MM.1S (cell line): ENCODE measurements around the gene GJA8.

Source experiments
- DNase-seq: peaks from one replicate; pipeline ENCODE4 v3.0.0-alpha.2; 2015
- H2AFZ ChIP-seq: fragments of 300-600 bp; sonication (generic); 2 replicates; pipeline ENCODE4 v1.6.0; 2016; ENCODE audit warnings: antibody characterized with exemption, low read length
- H3F3A ChIP-seq: fragments of 300-600 bp; sonication (generic); 2 replicates; pipeline ENCODE4 v1.6.1; 2016; ENCODE audit warnings: mild to moderate bottlenecking, antibody characterized with exemption, low read length, moderate library complexity, mixed read lengths; ENCODE audit not compliant: insufficient read depth
- H3K27ac ChIP-seq: fragments of 300-600 bp; sonication (generic); 2 replicates; pipeline ENCODE4 v1.5.1; 2016; ENCODE audit warnings: mild to moderate bottlenecking, low read length
- H3K27me3 ChIP-seq: fragments of 300-600 bp; sonication (generic); replicated peaks from 2 replicates; pipeline ENCODE4 v1.6.0; 2016; ENCODE audit warnings: low read length; ENCODE audit not compliant: insufficient read depth
- H3K36me3 ChIP-seq: fragments of 300-600 bp; sonication (generic); replicated peaks from 2 replicates; pipeline ENCODE4 v1.6.1; 2016; ENCODE audit warnings: mild to moderate bottlenecking, low read length, mixed read lengths; ENCODE audit not compliant: insufficient read depth
- H3K4me1 ChIP-seq: fragments of 300-600 bp; sonication (generic); 2 replicates; pipeline ENCODE4 v1.6.1; 2016; ENCODE audit warnings: low read length, mixed read lengths
- H3K4me2 ChIP-seq: fragments of 300-600 bp; sonication (generic); 2 replicates; pipeline ENCODE4 v1.6.0; 2016; ENCODE audit warnings: low read depth, low read length
- H3K4me3 ChIP-seq: fragments of 300-600 bp; sonication (generic); 2 replicates; pipeline ENCODE4 v1.5.1; 2016; ENCODE audit warnings: low read length, mixed read lengths
- H3K79me2 ChIP-seq: fragments of 300-600 bp; sonication (generic); 2 replicates; pipeline ENCODE4 v1.6.1; 2016; ENCODE audit warnings: mixed run types, low read length, mixed read lengths
- H3K9ac ChIP-seq: fragments of 300-600 bp; sonication (generic); 2 replicates; pipeline ENCODE4 v1.6.1; 2016; ENCODE audit warnings: low read length, mixed read lengths
- H3K9me2 ChIP-seq: fragments of 300-600 bp; sonication (generic); replicated peaks from 2 replicates; pipeline ENCODE4 v1.6.1; 2016; ENCODE audit warnings: mild to moderate bottlenecking, low read length, mixed read lengths; ENCODE audit not compliant: insufficient read depth
- H3K9me3 ChIP-seq: fragments of 300-600 bp; sonication (generic); replicated peaks from 2 replicates; pipeline ENCODE4 v1.6.1; 2016; ENCODE audit warnings: mild to moderate bottlenecking, low read length, mixed read lengths; ENCODE audit not compliant: insufficient read depth
- H4K20me1 ChIP-seq: fragments of 300-600 bp; sonication (generic); 2 replicates; pipeline ENCODE4 v1.6.1; 2016; ENCODE audit warnings: mild to moderate bottlenecking, low read length, moderate library complexity, mixed read lengths; ENCODE audit not compliant: insufficient read depth
- CTCF ChIP-seq: fragments of 300-600 bp; sonication (generic); IDR thresholded peaks from 2 replicates; pipeline ENCODE4 v1.5.1; 2016; ENCODE audit warnings: antibody characterized with exemption, low read length, mixed read lengths
- EZH2 ChIP-seq: fragments of 300-600 bp; sonication (generic); optimal IDR thresholded peaks from 2 replicates; pipeline ENCODE3; 2017; ENCODE audit warnings: low read depth, mild to moderate bottlenecking, antibody characterized with exemption, low read length, mixed read lengths
- EZH2phosphoT487 ChIP-seq: fragments of 300-600 bp; sonication (generic); IDR thresholded peaks from 2 replicates; pipeline ENCODE4 v1.6.1; 2018; ENCODE audit warnings: antibody characterized with exemption, low read length

The GJA8 gene

GRCh38 chr1:147912553-147912952 is 10.0 kb downstream of the GJA8 start:
- H3K4me1 ChIP-seq, result no peaks in the 10 kb centered on the region
- TF ChIP-seq EZH2 (no peak), EZH2phosphoT487 (no peak), CTCF (no peak)
- DNase-seq, result no peak

GRCh38 chr1:147913362-147913942 is 10.9 kb downstream of the GJA8 start:
- DNase-seq, result no peak
- H3K9ac ChIP-seq, result no peak overlapping the region
- H2AFZ ChIP-seq, result no peak overlapping the region
- no peaks in the 10 kb centered on the region for H3K79me2 ChIP-seq
- H3K4me3 ChIP-seq, result no peak overlapping the region
- H3K27ac ChIP-seq, result no peak overlapping the region
- H3K27me3 ChIP-seq, result no peaks in the 10 kb centered on the region
- H3K4me1 ChIP-seq, result no peaks in the 10 kb centered on the region
- no peaks in the 10 kb centered on the region for H4K20me1 ChIP-seq
- H3K9me3 ChIP-seq, result no peaks in the 10 kb centered on the region
- H3K36me3 ChIP-seq, result no peaks in the 10 kb centered on the region
- H3F3A ChIP-seq, result no peaks in the 10 kb centered on the region
- TF ChIP-seq EZH2 (no peak), CTCF (no peak), EZH2phosphoT487 (no peak)
- H3K4me2 ChIP-seq, result no peak overlapping the region
- H3K9me2 ChIP-seq, result no peaks in the 10 kb centered on the region

More at GRCh38 chr1:147912553-147912952, 10.0 kb downstream of the GJA8 start:
- H3K4me2 ChIP-seq, result no peak overlapping the region
- H3K9me3 ChIP-seq, result no peaks in the 10 kb centered on the region
- H3K27me3 ChIP-seq, result no peaks in the 10 kb centered on the region
- no peak overlapping the region for H3K4me3 ChIP-seq
- H3K9ac ChIP-seq, result no peak overlapping the region
- no peaks in the 10 kb centered on the region for H4K20me1 ChIP-seq
- no peaks in the 10 kb centered on the region for H3K36me3 ChIP-seq
- H3K9me2 ChIP-seq, result no peaks in the 10 kb centered on the region
- H3K27ac ChIP-seq, result no peak overlapping the region
- no peak overlapping the region for H2AFZ ChIP-seq
- no peaks in the 10 kb centered on the region for H3F3A ChIP-seq
- no peaks in the 10 kb centered on the region for H3K79me2 ChIP-seq

GRCh38 chr1:147919896-147920295 is 17.3 kb downstream of the GJA8 start:
- no peaks in the 10 kb centered on the region for H3K4me1 ChIP-seq
- H3F3A ChIP-seq, result no peaks in the 10 kb centered on the region
- no peaks in the 10 kb centered on the region for H3K79me2 ChIP-seq
- no peak overlapping the region for H3K4me3 ChIP-seq
- H3K27me3 ChIP-seq, result no peaks in the 10 kb centered on the region
- TF ChIP-seq EZH2phosphoT487, result no peak
- TF ChIP-seq EZH2, result no peak
- no peak for TF ChIP-seq CTCF
- no peak for DNase-seq
- no peaks in the 10 kb centered on the region for H3K9me2 ChIP-seq
- no peaks in the 10 kb centered on the region for H3K36me3 ChIP-seq
- no peak overlapping the region for H3K4me2 ChIP-seq
- no peaks in the 10 kb centered on the region for H3K9me3 ChIP-seq
- H3K9ac ChIP-seq, result no peak overlapping the region
- no peak overlapping the region for H2AFZ ChIP-seq
- H4K20me1 ChIP-seq, result no peaks in the 10 kb centered on the region
- no peak overlapping the region for H3K27ac ChIP-seq
